ENCODE results near the gene MAP2K2.

MAP2K2 gene

GRCh38 chr19:4060621-4061177 is 63.2 kb downstream of the MAP2K2 start:
- no peak for DNase-seq

GRCh38 chr19:4059891-4060620 is 63.9 kb downstream of the MAP2K2 start:
- no peak for TF ChIP-seq CTCF (IDR thresholded peaks at IDR 0.05)
- intact Hi-C loops (cut with DNase I; ENCODE audit: low total_unique reads) = loop anchor here (5.0 kb wide), 2 partner anchors 53 to 73 kb away; partner anchors contain the start of genes EEF2 and PIAS4
- DNase-seq = peak; percentile 61 to 82

More at GRCh38 chr19:4060621-4061177, 63.2 kb downstream of the MAP2K2 start:
- no peak for TF ChIP-seq CTCF (IDR thresholded peaks at IDR 0.05)
- intact Hi-C loops (cut with DNase I; ENCODE audit: low total_unique reads) = no loop called here
- no peaks in the 10 kb centered on the region for H3K9me3 ChIP-seq
- peak overlapping the region; percentile 46 to 98 for H3K4me3 ChIP-seq
- peaks cover 10 to 71% (median 64%) of the 10 kb centered on the region in 4 donors for H3K4me1 ChIP-seq
- H3K36me3 ChIP-seq = peaks cover 0 to 17% (median 0%) of the 10 kb centered on the region in 3 donors
- H3K27ac ChIP-seq = peak overlapping the region; percentile 99
- H3K27me3 ChIP-seq = no peaks in the 10 kb centered on the region

GRCh38 chr19:4059453-4059871 is 64.5 kb downstream of the MAP2K2 start:
- intact Hi-C loops (cut with DNase I; ENCODE audit: low total_unique reads) = loop anchor here (5.0 kb wide), 2 partner anchors 52 to 72 kb away; partner anchors contain the start of genes EEF2 and PIAS4
- Histone ChIP-seq H3K27me3 (no peaks in the 10 kb centered on the region), H3K4me1 (peaks cover 10 to 71% (median 64%) of the 10 kb centered on the region in 4 donors), H3K27ac (peak overlapping the region; percentile 99), H3K4me3 (peak overlapping the region; percentile 37 to 98), H3K9me3 (no peaks in the 10 kb centered on the region), H3K36me3 (peaks cover 8 to 26% (median 8%) of the 10 kb centered on the region in 3 donors)
- no peak for DNase-seq
- TF ChIP-seq CTCF (IDR thresholded peaks at IDR 0.05) = no peak

More at GRCh38 chr19:4059891-4060620, 63.9 kb downstream of the MAP2K2 start:
- Histone ChIP-seq H3K4me3 (peak overlapping the region; percentile 37 to 98), H3K4me1 (peaks cover 10 to 71% (median 64%) of the 10 kb centered on the region in 4 donors), H3K27ac (peak overlapping the region; percentile 99), H3K36me3 (peaks cover 2 to 20% (median 2%) of the 10 kb centered on the region in 3 donors), H3K27me3 (no peaks in the 10 kb centered on the region), H3K9me3 (no peaks in the 10 kb centered on the region)

GRCh38 chr19:4058693-4059452 is 65.0 kb downstream of the MAP2K2 start:
- H3K4me1 ChIP-seq = peaks cover 10 to 69% (median 62%) of the 10 kb centered on the region in 4 donors
- H3K27me3 ChIP-seq = no peaks in the 10 kb centered on the region
- H3K4me3 ChIP-seq = peak overlapping the region; percentile 37 to 98
- peak overlapping the region; percentile 99 for H3K27ac ChIP-seq
- H3K36me3 ChIP-seq = peaks cover 14 to 32% (median 14%) of the 10 kb centered on the region in 3 donors
- no peaks in the 10 kb centered on the region for H3K9me3 ChIP-seq
- DNase-seq = no peak
- no peak for TF ChIP-seq CTCF (IDR thresholded peaks at IDR 0.05)
- intact Hi-C loops (cut with DNase I; ENCODE audit: low total_unique reads) = loop anchor here (5.0 kb wide), 2 partner anchors 52 to 72 kb away; partner anchors contain the start of genes EEF2 and PIAS4

All from tibial artery (tissue), 4 donors.